Measurements from ENCODE around the gene PACSIN1.

GRCh38 chr6:34565722-34566137 lies 99.9 kb downstream of the PACSIN1 start:
- TF ChIP-seq CTCF (IDR thresholded peaks at IDR 0.05) (no peak), POLR2A (IDR thresholded peaks at IDR 0.05) (no peak)
